K562 (cell line): Measurements from ENCODE around the gene CAMK2A.

ENCODE experiments used
- CTCF ChIP-seq, 3 experiments: IDR thresholded peaks in 2 of 3; conservative IDR thresholded peaks in 1 of 3; 2 replicates each; pipeline ENCODE4 v1.5.1; 2011 to 2012; ENCODE audit warnings: low read length in 3 of 3, mild to moderate bottlenecking in 3 of 3, control low read depth in 2 of 3, improper control_type of control experiment in 1 of 3, inconsistent platforms in 1 of 3, low read depth in 1 of 3, mixed read lengths in 1 of 3, moderate library complexity in 1 of 3; ENCODE audit not compliant: insufficient read depth in 2 of 3
- DPF2 ChIP-seq: fragments of 450-650 bp; IDR thresholded peaks from 2 replicates; pipeline ENCODE4 v1.6.1; 2016
- ELK1 ChIP-seq: sonication (generic); formaldehyde crosslinking; IDR thresholded peaks from 2 replicates; pipeline ENCODE4 v1.8.1; 2022; ENCODE audit warnings: missing genetic modification reagents
- NBN ChIP-seq: fragments of 450-650 bp; IDR thresholded peaks from 2 replicates; pipeline ENCODE4 v1.6.1; 2016; ENCODE audit warnings: low read depth, mild to moderate bottlenecking
- POLR2A ChIP-seq: fragments of 450-650 bp; conservative IDR thresholded peaks from 2 replicates; pipeline ENCODE4 v1.6.1; 2016
- SIN3B ChIP-seq: fragments of 450-650 bp; IDR thresholded peaks from 2 replicates; pipeline ENCODE4 v1.6.1; 2017; ENCODE audit warnings: low read depth, mild to moderate bottlenecking, moderate library complexity

GRCh38 chr5:150209099-150209635 is 80.4 kb downstream of the CAMK2A start:
- TF ChIP-seq DPF2 = no peak
- TF ChIP-seq POLR2A = no peak
- no peak for TF ChIP-seq CTCF (IDR thresholded peaks at IDR 0.05 in 2 of 3, conservative IDR thresholded peaks at IDR 0.05 in 1 of 3; ENCODE audit: insufficient read depth in 2 of 3, low read depth in 1 of 3, low read length in 3 of 3)
- TF ChIP-seq NBN = no peak
- TF ChIP-seq SIN3B = no peak
- no peak for TF ChIP-seq ELK1 (CRISPR knock-in tag)
